ENCODE data around the gene PDE3A. TPM values are rescaled to one million over a fixed set of nuclear protein-coding genes. Genes with fewer than 3 reads are reported as not detected.

PDE3A gene
- total RNA-seq, 1 experiment from 2014 or later = 0.12 TPM

- TF ChIP-seq RAD21 (IDR thresholded peaks at IDR 0.05; ENCODE audit: low read depth) (no peak), MAX (IDR thresholded peaks at IDR 0.05) (no peak), POLR2A (IDR thresholded peaks at IDR 0.05; ENCODE audit: borderline replicate concordance, extremely low read depth, insufficient read depth, insufficient read length) (no peak), SRF (IDR thresholded peaks at IDR 0.05; ENCODE audit: low read depth) (no peak), ZNF274 (IDR thresholded peaks at IDR 0.05; ENCODE audit: low read depth, low read length) (no peak), CBX3 (IDR thresholded peaks at IDR 0.05; ENCODE audit: low read depth) (no peak), EZH2phosphoT487 (IDR thresholded peaks at IDR 0.05; ENCODE audit: borderline replicate concordance) (no peak)
Measured at GRCh38 chr12:20588042-20588441, 219.7 kb downstream of the PDE3A start (continued).

- no peak overlapping the region for H3K4me2 ChIP-seq (ENCODE audit: low read length)
- no peaks in the 10 kb centered on the region for H3K9me2 ChIP-seq (ENCODE audit: insufficient read depth)
- H3K36me3 ChIP-seq (ENCODE audit: control insufficient read depth in 1 of 2, insufficient read depth in 2 of 2, low read length in 2 of 2) = no peaks in the 10 kb centered on the region
- no peaks in the 10 kb centered on the region for H3K4me1 ChIP-seq (ENCODE audit: control insufficient read depth in 1 of 2, insufficient read depth in 2 of 2, low read length in 2 of 2)
- BruUV-seq (replicated peaks) = no TSS peak
- ChIA-PET RAD21 (ENCODE audit: low non-redundant PET in 1 of 2, low total read pairs in 2 of 2, uncharacterized antibody in 2 of 2, unreplicated experiment in 2 of 2) (no interaction called here), CTCF (no interaction called here), POLR2A (no interaction called here)
- no peak overlapping the region for H3K9ac ChIP-seq (ENCODE audit: low read length)
- no peaks in the 10 kb centered on the region for H4K20me1 ChIP-seq (ENCODE audit: insufficient read depth)
- TF ChIP-seq SIN3A (IDR thresholded peaks at IDR 0.05; ENCODE audit: low read depth) (no peak), RAD21 (IDR thresholded peaks at IDR 0.05; ENCODE audit: low read depth) (no peak), CEBPB (IDR thresholded peaks at IDR 0.05; ENCODE audit: low read depth) (no peak)
- H3K27me3 ChIP-seq (ENCODE audit: insufficient read depth, low read length) = no peaks in the 10 kb centered on the region
- no peak overlapping the region for H3K4me3 ChIP-seq (replicated peaks in 1 of 2; ENCODE audit: low read depth in 1 of 2, low read length in 2 of 2)
- intact Hi-C loops (cut with micrococcal nuclease) = no loop called here
- no peak overlapping the region for H3K27ac ChIP-seq (ENCODE audit: low read depth, low read length)
- DNase-seq (ENCODE audit: low read depth, low spot score) (no peak), ATAC-seq (no peak)
- H3K79me2 ChIP-seq (ENCODE audit: insufficient read depth, low read length) = no peaks in the 10 kb centered on the region
- no peak overlapping the region for H2AFZ ChIP-seq (ENCODE audit: low read depth, low read length, poor library complexity, severe bottlenecking)
- no peaks in the 10 kb centered on the region for H3K9me3 ChIP-seq (ENCODE audit: control insufficient read depth in 1 of 2, insufficient read depth in 1 of 2, low read depth in 1 of 2, low read length in 2 of 2)
Measured at GRCh38 chr12:20590570-20590969, 222.2 kb downstream of the PDE3A start.

DNA sequence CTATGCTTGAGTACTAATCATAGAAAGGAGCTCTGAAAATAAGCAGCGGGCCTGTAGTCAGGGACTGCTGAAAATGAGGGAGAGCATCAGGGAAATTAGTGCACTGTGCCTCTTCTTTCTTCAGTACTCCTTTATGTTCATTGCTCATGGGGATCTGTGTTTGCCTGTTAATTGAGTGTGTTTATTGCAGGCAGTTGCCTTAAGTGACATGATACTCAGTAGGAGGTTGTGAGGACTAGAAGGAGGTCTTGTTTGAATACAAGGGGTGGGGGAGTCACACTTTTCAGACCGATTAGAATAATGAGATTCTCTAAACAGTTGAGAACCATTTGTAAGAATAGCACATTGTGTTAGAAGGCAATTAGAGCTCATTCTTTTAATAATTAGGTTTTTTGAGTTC, 224.2 kb downstream of the PDE3A start:
- Histone ChIP-seq H3K79me2 (ENCODE audit: insufficient read depth, low read length) (no peaks in the 10 kb centered on the region), H2AFZ (ENCODE audit: low read depth, low read length, poor library complexity, severe bottlenecking) (no peak overlapping the region), H3K9ac (ENCODE audit: low read length) (no peak overlapping the region), H3K4me1 (ENCODE audit: control insufficient read depth in 1 of 2, insufficient read depth in 2 of 2, low read length in 2 of 2) (no peaks in the 10 kb centered on the region), H3K36me3 (ENCODE audit: control insufficient read depth in 1 of 2, insufficient read depth in 2 of 2, low read length in 2 of 2) (no peaks in the 10 kb centered on the region), H3K4me3 (replicated peaks in 1 of 2; ENCODE audit: low read depth in 1 of 2, low read length in 2 of 2) (no peak overlapping the region), H4K20me1 (ENCODE audit: insufficient read depth) (no peaks in the 10 kb centered on the region), H3K27ac (ENCODE audit: low read depth, low read length) (no peak overlapping the region), H3K9me2 (ENCODE audit: insufficient read depth) (no peaks in the 10 kb centered on the region), H3K9me3 (ENCODE audit: control insufficient read depth in 1 of 2, insufficient read depth in 1 of 2, low read depth in 1 of 2, low read length in 2 of 2) (no peaks in the 10 kb centered on the region), H3K4me2 (ENCODE audit: low read length) (no peak overlapping the region), H3K27me3 (ENCODE audit: insufficient read depth, low read length) (no peaks in the 10 kb centered on the region)
- ChIA-PET CTCF (no interaction called here), POLR2A (no interaction called here), RAD21 (ENCODE audit: low non-redundant PET in 1 of 2, low total read pairs in 2 of 2, uncharacterized antibody in 2 of 2, unreplicated experiment in 2 of 2) (no interaction called here)
- ATAC-seq (no peak), DNase-seq (ENCODE audit: low read depth, low spot score) (no peak)
- BruUV-seq (replicated peaks) = no TSS peak
- intact Hi-C loops (cut with micrococcal nuclease) = no loop called here
- TF ChIP-seq ATF3 (IDR thresholded peaks at IDR 0.05) (no peak), FOSL1 (IDR thresholded peaks at IDR 0.05; ENCODE audit: low read depth) (no peak), POLR2AphosphoS5 (IDR thresholded peaks at IDR 0.05; ENCODE audit: low read depth, low read length) (no peak), ELF1 (IDR thresholded peaks at IDR 0.05; ENCODE audit: borderline replicate concordance, low read depth) (no peak), TCF7L2 (IDR thresholded peaks at IDR 0.05; ENCODE audit: borderline replicate concordance, extremely low read depth, insufficient read depth, insufficient read length) (no peak), EZH2 (IDR thresholded peaks at IDR 0.05) (no peak), POLR2A (IDR thresholded peaks at IDR 0.05; ENCODE audit: borderline replicate concordance, extremely low read depth, insufficient read depth, insufficient read length) (no peak), RAD21 (IDR thresholded peaks at IDR 0.05; ENCODE audit: low read depth) (no peak), SP1 (IDR thresholded peaks at IDR 0.05; ENCODE audit: low read depth) (no peak), CEBPB (IDR thresholded peaks at IDR 0.05; ENCODE audit: low read depth) (no peak), ZFX (IDR thresholded peaks at IDR 0.05) (no peak), CBX3 (IDR thresholded peaks at IDR 0.05; ENCODE audit: low read depth) (no peak)
- TF ChIP-seq, protein P1, sequence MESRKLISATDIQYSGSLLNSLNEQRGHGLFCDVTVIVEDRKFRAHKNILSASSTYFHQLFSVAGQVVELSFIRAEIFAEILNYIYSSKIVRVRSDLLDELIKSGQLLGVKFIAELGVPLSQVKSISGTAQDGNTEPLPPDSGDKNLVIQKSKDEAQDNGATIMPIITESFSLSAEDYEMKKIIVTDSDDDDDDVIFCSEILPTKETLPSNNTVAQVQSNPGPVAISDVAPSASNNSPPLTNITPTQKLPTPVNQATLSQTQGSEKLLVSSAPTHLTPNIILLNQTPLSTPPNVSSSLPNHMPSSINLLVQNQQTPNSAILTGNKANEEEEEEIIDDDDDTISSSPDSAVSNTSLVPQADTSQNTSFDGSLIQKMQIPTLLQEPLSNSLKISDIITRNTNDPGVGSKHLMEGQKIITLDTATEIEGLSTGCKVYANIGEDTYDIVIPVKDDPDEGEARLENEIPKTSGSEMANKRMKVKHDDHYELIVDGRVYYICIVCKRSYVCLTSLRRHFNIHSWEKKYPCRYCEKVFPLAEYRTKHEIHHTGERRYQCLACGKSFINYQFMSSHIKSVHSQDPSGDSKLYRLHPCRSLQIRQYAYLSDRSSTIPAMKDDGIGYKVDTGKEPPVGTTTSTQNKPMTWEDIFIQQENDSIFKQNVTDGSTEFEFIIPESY (IDR thresholded peaks at IDR 0.05; ENCODE audit: extremely low read depth, insufficient replicate concordance, low read length) = no peak

All from HCT116 (cell line).